Tibial nerve (tissue), 4 donors: Measurements from ENCODE around the gene DENND1A. TPM values are rescaled to one million over a fixed set of nuclear protein-coding genes. Genes with fewer than 3 reads are reported as not detected.

Experiments
- DNase-seq, 2 donors: peaks; one replicate each; pipeline ENCODE4 v3.0.0-alpha.2; 2019; ENCODE audit warnings: low spot score in 2 of 2
- H3K27ac ChIP-seq, 4 donors: fragments of 200-600 bp; sonication (generic) in 3 of 4; one replicate each; pipeline ENCODE4 v1.5.1; 2017 to 2019; ENCODE audit warnings: mild to moderate bottlenecking in 1 of 4
- H3K27me3 ChIP-seq, 2 donors: fragments of 200-600 bp; sonication (generic) in 1 of 2; one replicate each; pipeline versions ENCODE4 v1.5.1 to v1.6.0; 2017 to 2019
- H3K36me3 ChIP-seq, 3 donors: fragments of 200-600 bp; sonication (generic); one replicate each; pipeline ENCODE4 v1.5.1; 2018 to 2019
- H3K4me1 ChIP-seq, 4 donors: fragments of 200-600 bp; sonication (generic) in 3 of 4; one replicate each; pipeline ENCODE4 v1.5.1; 2017 to 2019
- H3K4me3 ChIP-seq, 4 donors: fragments of 200-600 bp; sonication (generic) in 3 of 4; one replicate each; pipeline ENCODE4 v1.5.1; 2017 to 2019; ENCODE audit warnings: mild to moderate bottlenecking in 1 of 4, moderate library complexity in 1 of 4
- H3K9me3 ChIP-seq, 4 donors: fragments of 200-600 bp; sonication (generic) in 3 of 4; one replicate each; pipeline ENCODE4 v1.5.1; 2017 to 2019
- EP300 ChIP-seq, 2 donors: sonication (generic); formaldehyde crosslinking; IDR thresholded peaks; one replicate each; pipeline ENCODE4 v1.6.1; 2017; ENCODE audit warnings: antibody characterized with exemption in 2 of 2, mild to moderate bottlenecking in 1 of 2
- POLR2A ChIP-seq, 2 donors: fragments of 450-650 bp; IDR thresholded peaks; one replicate each; pipeline ENCODE4 v1.6.1; 2017; ENCODE audit warnings: antibody characterized with exemption in 2 of 2, mild to moderate bottlenecking in 2 of 2, moderate library complexity in 2 of 2
- WGBS, 2 donors: methylation state at CpG; one replicate each; pipeline ENCODE4 v1.1.5; 2018; 5-methylcytosine and 5-hydroxymethylcytosine counted together
- total RNA-seq, 4 donors: library from RNA; depleted of rRNA; stranded (reverse); fragments of >200 nt; gene quantifications; one replicate each; pipeline ENCODE4 v1.1.0, GENCODE V29; 2016
- TF ChIP-seq, protein P1 (sequence below), 5 experiments: fragments of 200-600 bp in 3 of 5; fragments of 450-650 bp in 2 of 5; sonication (generic) in 3 of 5; IDR thresholded peaks; one replicate each; pipeline ENCODE4 v1.5.1; 2016 to 2019; ENCODE audit warnings: antibody characterized with exemption in 5 of 5, mild to moderate bottlenecking in 3 of 5, moderate library complexity in 2 of 5

The DENND1A gene
- total RNA-seq, 4 donors from 2014 or later = 17.5 to 34.8 (median 20.1) TPM

DNA sequence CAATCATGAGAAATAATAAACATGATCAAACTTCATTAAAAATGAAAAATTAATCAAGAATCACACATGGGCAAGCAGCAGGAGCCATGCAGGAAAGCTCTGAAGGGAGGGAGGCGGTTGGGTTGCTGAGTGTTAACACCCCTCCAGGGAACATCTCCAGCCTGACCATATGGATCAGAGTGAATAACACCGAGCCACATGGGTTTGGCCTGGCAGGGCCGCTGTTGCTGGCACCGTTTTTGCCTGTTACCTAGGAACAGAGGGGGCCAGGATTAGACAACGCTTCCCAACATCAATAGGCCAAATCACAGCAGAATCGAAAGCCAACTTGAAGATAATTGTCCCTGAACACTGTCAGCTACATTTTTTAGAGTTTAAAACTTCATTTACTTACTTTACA lies 160.2 kb downstream of the DENND1A start:
- TF ChIP-seq EP300 (IDR thresholded peaks at IDR 0.05) = no peak
- Histone ChIP-seq H3K36me3 (no peaks in the 10 kb centered on the region), H3K27me3 (no peaks in the 10 kb centered on the region), H3K9me3 (no peaks in the 10 kb centered on the region), H3K4me3 (no peak overlapping the region), H3K27ac (no peak overlapping the region), H3K4me1 (peaks cover 0 to 3% (median 0%) of the 10 kb centered on the region in 4 donors)
- 75 to 82% methylated on average over 6 of the region's 6 CpGs for WGBS, 2 donors
- DNase-seq = no peak

DNA sequence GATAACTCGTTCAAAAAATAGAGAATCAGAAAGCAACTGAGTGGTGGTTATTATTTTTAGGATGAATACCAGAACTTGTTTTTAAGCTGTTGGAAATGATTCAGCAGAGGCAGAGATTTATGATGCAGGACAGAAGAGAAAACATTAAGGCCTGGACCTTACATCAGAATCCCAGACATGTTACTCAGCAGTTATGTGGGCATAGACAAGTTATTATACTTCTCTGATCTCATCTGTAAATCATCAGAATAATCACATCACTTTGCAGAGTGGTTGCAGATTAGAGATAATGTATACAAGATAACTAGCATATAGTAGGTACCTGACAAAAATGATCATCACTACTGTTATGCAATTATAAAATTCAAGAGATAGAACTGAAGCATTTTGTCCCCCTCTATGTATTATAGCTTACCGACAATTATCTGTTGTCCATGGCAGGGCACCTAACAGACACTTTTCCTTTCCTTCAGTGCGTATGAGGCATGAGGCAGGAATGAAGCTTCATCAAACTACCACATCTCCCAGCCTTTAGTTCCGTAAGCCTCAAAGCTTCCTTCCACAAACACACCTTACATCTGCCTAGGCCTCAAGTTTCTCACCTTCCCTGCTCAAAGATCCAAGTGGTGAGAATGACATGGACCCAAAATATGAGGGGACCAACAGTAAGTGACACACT lies 165.9 kb downstream of the DENND1A start:
- H3K36me3 ChIP-seq = no peaks in the 10 kb centered on the region
- H3K27ac ChIP-seq = no peak overlapping the region
- peaks cover 0 to 15% (median 0%) of the 10 kb centered on the region in 4 donors for H3K4me1 ChIP-seq
- WGBS, 2 donors = 87 to 90% methylated on average over 4 of the region's 4 CpGs
- H3K4me3 ChIP-seq = no peak overlapping the region
- no peak for DNase-seq
- no peaks in the 10 kb centered on the region for H3K9me3 ChIP-seq
- no peaks in the 10 kb centered on the region for H3K27me3 ChIP-seq
- TF ChIP-seq EP300 (IDR thresholded peaks at IDR 0.05) = no peak
- no peak for TF ChIP-seq POLR2A (IDR thresholded peaks at IDR 0.05)

DNA sequence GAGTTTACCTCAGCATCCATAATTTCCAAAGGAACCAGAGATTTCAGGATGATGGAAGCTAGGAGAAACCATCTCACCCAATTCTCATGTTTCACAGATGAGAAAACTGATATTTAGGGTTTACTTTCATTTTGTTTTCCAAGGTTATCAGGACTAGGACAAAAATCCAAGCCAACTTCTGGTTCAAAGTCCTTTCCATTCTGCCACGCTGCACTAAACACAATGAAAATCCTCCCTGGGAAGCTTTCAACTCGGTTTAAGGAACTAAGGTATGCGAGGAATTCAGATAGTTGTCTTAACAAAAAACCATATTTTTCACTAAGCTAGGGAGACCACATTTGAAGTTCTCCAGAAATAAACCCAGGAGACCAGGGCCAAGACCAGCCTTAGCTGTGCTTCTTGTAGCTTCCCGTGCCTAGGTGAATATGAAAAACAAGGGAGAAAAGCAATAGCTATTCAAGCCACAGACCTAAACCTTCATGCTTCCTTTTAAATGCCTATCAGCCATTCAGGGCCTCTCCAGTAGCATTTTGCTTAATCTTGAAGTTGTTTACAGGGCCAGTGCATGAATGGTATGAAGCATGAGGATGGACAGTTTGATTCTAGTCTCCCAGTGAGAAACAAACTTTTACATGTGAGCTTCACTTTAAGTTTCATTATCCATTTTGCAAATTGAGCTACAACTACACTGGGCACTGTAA lies 167.9 kb downstream of the DENND1A start:
- Histone ChIP-seq H3K27ac (no peak overlapping the region), H3K4me3 (no peak overlapping the region), H3K9me3 (no peaks in the 10 kb centered on the region), H3K27me3 (no peaks in the 10 kb centered on the region), H3K4me1 (peaks cover 0 to 15% (median 0%) of the 10 kb centered on the region in 4 donors), H3K36me3 (peaks cover 0 to 6% (median 0%) of the 10 kb centered on the region in 3 donors)
- TF ChIP-seq POLR2A (IDR thresholded peaks at IDR 0.05) (no peak), EP300 (IDR thresholded peaks at IDR 0.05) (no peak)
- TF ChIP-seq, protein P1, sequence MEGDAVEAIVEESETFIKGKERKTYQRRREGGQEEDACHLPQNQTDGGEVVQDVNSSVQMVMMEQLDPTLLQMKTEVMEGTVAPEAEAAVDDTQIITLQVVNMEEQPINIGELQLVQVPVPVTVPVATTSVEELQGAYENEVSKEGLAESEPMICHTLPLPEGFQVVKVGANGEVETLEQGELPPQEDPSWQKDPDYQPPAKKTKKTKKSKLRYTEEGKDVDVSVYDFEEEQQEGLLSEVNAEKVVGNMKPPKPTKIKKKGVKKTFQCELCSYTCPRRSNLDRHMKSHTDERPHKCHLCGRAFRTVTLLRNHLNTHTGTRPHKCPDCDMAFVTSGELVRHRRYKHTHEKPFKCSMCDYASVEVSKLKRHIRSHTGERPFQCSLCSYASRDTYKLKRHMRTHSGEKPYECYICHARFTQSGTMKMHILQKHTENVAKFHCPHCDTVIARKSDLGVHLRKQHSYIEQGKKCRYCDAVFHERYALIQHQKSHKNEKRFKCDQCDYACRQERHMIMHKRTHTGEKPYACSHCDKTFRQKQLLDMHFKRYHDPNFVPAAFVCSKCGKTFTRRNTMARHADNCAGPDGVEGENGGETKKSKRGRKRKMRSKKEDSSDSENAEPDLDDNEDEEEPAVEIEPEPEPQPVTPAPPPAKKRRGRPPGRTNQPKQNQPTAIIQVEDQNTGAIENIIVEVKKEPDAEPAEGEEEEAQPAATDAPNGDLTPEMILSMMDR (IDR thresholded peaks at IDR 0.05) = no peak
- 72 to 79% methylated on average over 4 of the region's 4 CpGs for WGBS, 2 donors
- no peak for DNase-seq

DNA sequence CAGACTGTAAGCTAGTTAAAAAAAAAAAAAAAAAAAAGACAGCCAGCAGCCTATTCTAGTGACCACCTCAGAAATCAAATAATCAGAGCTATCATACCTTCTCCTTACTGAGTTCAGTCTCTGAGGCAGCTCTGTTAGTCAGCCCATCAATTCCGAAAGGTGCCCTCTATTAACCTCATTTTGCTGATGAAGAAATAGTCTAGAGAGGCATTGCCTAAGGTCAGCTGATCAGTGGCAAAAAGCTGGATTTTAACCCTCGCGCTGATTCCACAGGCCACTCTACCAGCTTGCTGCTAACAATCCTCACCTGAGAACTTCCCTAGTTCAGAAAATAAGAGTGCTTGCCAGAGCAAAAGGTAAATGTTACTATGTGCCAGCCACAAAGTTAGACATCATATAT lies 172.0 kb downstream of the DENND1A start:
- no peaks in the 10 kb centered on the region for H3K9me3 ChIP-seq
- 93 to 99% methylated on average over 3 of the region's 3 CpGs for WGBS, 2 donors
- H3K4me3 ChIP-seq = no peak overlapping the region
- peaks cover 0 to 15% (median 0%) of the 10 kb centered on the region in 4 donors for H3K4me1 ChIP-seq
- no peaks in the 10 kb centered on the region for H3K27me3 ChIP-seq
- DNase-seq = no peak
- peaks cover 0 to 19% (median 0%) of the 10 kb centered on the region in 3 donors for H3K36me3 ChIP-seq
- no peak for TF ChIP-seq POLR2A (IDR thresholded peaks at IDR 0.05)
- no peak for TF ChIP-seq EP300 (IDR thresholded peaks at IDR 0.05)
- TF ChIP-seq, protein P1 (IDR thresholded peaks at IDR 0.05) = no peak
- no peak overlapping the region for H3K27ac ChIP-seq

DNA sequence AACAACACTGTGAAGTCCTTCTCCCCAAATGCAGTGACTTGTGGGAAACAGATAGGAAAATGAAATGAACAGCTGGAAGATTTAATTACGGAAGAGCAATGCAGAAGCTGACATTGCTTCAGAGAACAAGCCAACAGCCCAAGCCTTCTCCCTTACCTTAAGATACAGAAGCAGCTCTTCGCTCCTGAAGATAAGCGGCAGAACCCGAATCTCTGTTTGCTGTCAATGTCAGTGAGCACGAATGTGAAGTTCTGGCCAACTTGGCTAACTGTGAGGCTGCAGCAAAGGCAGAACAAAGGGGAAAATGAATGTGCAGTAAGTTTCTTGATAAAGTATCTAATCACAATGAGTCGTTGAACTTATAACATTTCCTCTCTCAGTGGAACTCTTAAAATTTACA lies 172.4 kb downstream of the DENND1A start:
- TF ChIP-seq EP300 (IDR thresholded peaks at IDR 0.05) (no peak), POLR2A (IDR thresholded peaks at IDR 0.05) (no peak)
- TF ChIP-seq, protein P1 (IDR thresholded peaks at IDR 0.05) = no peak
- H3K27me3 ChIP-seq = no peaks in the 10 kb centered on the region
- no peak overlapping the region for H3K4me3 ChIP-seq
- peaks cover 0 to 14% (median 0%) of the 10 kb centered on the region in 4 donors for H3K4me1 ChIP-seq
- no peak for DNase-seq
- WGBS, 2 donors = 86 to 95% methylated on average over 6 of the region's 6 CpGs
- H3K36me3 ChIP-seq = peaks cover 0 to 19% (median 0%) of the 10 kb centered on the region in 3 donors
- H3K9me3 ChIP-seq = no peaks in the 10 kb centered on the region
- H3K27ac ChIP-seq = no peak overlapping the region

DNA sequence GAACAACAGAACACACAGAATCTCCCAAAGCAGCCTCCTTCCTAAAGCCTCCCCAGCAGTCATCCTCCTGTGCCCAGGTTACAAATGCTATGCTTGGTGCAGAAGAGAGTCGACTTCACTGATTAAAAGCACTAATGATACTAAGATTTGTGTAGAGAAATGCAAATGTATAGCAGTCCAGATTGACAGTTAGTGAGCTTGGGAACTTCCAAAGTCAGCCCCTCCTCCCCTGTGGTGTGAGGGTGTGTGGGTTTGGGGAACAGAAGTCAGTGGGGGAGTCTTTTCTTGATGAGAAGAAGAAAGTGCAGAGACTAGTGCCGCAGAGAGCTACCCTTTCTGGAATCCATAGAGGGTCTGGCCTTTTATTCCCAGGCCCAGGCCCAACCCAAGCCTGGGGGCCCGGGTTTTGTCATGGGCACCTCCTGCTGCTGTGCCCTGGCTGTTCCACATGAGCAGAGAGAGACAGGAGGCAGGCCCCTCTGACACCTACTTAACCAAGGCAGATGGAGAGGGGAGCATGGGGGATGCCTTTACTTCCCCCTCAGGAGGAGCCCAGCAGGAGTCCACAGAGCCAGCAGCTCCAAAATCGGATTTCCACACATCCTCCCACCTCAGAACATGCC lies 173.3 kb downstream of the DENND1A start:
- Histone ChIP-seq H3K27me3 (no peaks in the 10 kb centered on the region), H3K27ac (no peak overlapping the region), H3K4me3 (no peak overlapping the region), H3K36me3 (peaks cover 0 to 19% (median 0%) of the 10 kb centered on the region in 3 donors), H3K9me3 (no peaks in the 10 kb centered on the region), H3K4me1 (peaks cover 0 to 5% (median 0%) of the 10 kb centered on the region in 4 donors)
- TF ChIP-seq EP300 (IDR thresholded peaks at IDR 0.05) = no peak
- no peak for TF ChIP-seq POLR2A (IDR thresholded peaks at IDR 0.05)
- TF ChIP-seq, protein P1 (IDR thresholded peaks at IDR 0.05) = no peak
- DNase-seq = no peak
- 84 to 93% methylated on average over 4 of the region's 4 CpGs for WGBS, 2 donors
